DND-41 (cell line): ENCODE results near the gene WWTR1.

Source experiments
- ATAC-seq: fragments of 200-7000 bp; cut with Tn5 transposase; 3 replicates; pipeline ENCODE4 v1.9.1; 2021; ENCODE audit warnings: low read depth; ENCODE audit not compliant: insufficient read depth
- DNase-seq: peaks from one replicate; pipeline ENCODE4 v3.0.0-alpha.2; 2020
- H2AFZ ChIP-seq: 2 replicates; pipeline ENCODE4 v1.6.0; 2012; ENCODE audit warnings: low read depth, low read length
- H3K27ac ChIP-seq: 2 replicates; pipeline ENCODE4 v1.5.1; 2012; ENCODE audit warnings: low read length, inconsistent platforms
- H3K27me3 ChIP-seq: fragments of 200-600 bp; sonication (generic); 2 replicates; pipeline ENCODE4 v1.6.0; 2012; ENCODE audit warnings: low read length, mild to moderate bottlenecking, inconsistent platforms; ENCODE audit not compliant: insufficient read depth, poor library complexity
- H3K36me3 ChIP-seq: 2 replicates; pipeline ENCODE4 v1.5.1; 2012; ENCODE audit warnings: low read length, inconsistent platforms; ENCODE audit not compliant: insufficient read depth
- H3K4me1 ChIP-seq: 2 replicates; pipeline ENCODE4 v1.5.1; 2012; ENCODE audit warnings: mild to moderate bottlenecking, low read length; ENCODE audit not compliant: insufficient read depth
- H3K4me2 ChIP-seq: 2 replicates; pipeline ENCODE4 v1.6.0; 2012; ENCODE audit warnings: mild to moderate bottlenecking, moderate library complexity, low read length, inconsistent platforms; ENCODE audit not compliant: insufficient read depth
- H3K4me3 ChIP-seq, 2 experiments: fragments of 200-600 bp in 1 of 2; shearing (Covaris generic) in 1 of 2; 2 replicates each; pipeline ENCODE4 v1.5.1; 2012 to 2016; ENCODE audit warnings: inconsistent platforms in 2 of 2, low read length in 2 of 2, mild to moderate bottlenecking in 2 of 2, low read depth in 1 of 2, moderate library complexity in 1 of 2
- H3K79me2 ChIP-seq: 2 replicates; pipeline ENCODE4 v1.6.0; 2012; ENCODE audit warnings: low read length, inconsistent platforms; ENCODE audit not compliant: insufficient read depth
- H3K9ac ChIP-seq: 2 replicates; pipeline ENCODE4 v1.6.0; 2012; ENCODE audit warnings: low read depth, mild to moderate bottlenecking, inconsistent platforms, low read length, moderate library complexity
- H3K9me3 ChIP-seq: 2 replicates; pipeline ENCODE4 v1.5.1; 2012; ENCODE audit warnings: low read length, moderate library complexity, mild to moderate bottlenecking, inconsistent platforms; ENCODE audit not compliant: insufficient read depth, severe bottlenecking
- H4K20me1 ChIP-seq: 2 replicates; pipeline ENCODE4 v1.6.0; 2012; ENCODE audit warnings: low read length; ENCODE audit not compliant: insufficient read depth
- EZH2 ChIP-seq: IDR thresholded peaks from 3 replicates; pipeline ENCODE4 v1.6.1; 2012; ENCODE audit warnings: borderline replicate concordance, low read depth, mild to moderate bottlenecking, moderate library complexity, low read length, inconsistent platforms; ENCODE audit not compliant: severe bottlenecking
- TF ChIP-seq, protein P1 (sequence below): IDR thresholded peaks from 2 replicates; pipeline ENCODE4 v1.5.1; 2012; ENCODE audit warnings: borderline replicate concordance, low read length, moderate library complexity, mild to moderate bottlenecking; ENCODE audit not compliant: poor library complexity, severe bottlenecking; ENCODE audit errors: extremely low read depth

WWTR1 gene

DNA sequence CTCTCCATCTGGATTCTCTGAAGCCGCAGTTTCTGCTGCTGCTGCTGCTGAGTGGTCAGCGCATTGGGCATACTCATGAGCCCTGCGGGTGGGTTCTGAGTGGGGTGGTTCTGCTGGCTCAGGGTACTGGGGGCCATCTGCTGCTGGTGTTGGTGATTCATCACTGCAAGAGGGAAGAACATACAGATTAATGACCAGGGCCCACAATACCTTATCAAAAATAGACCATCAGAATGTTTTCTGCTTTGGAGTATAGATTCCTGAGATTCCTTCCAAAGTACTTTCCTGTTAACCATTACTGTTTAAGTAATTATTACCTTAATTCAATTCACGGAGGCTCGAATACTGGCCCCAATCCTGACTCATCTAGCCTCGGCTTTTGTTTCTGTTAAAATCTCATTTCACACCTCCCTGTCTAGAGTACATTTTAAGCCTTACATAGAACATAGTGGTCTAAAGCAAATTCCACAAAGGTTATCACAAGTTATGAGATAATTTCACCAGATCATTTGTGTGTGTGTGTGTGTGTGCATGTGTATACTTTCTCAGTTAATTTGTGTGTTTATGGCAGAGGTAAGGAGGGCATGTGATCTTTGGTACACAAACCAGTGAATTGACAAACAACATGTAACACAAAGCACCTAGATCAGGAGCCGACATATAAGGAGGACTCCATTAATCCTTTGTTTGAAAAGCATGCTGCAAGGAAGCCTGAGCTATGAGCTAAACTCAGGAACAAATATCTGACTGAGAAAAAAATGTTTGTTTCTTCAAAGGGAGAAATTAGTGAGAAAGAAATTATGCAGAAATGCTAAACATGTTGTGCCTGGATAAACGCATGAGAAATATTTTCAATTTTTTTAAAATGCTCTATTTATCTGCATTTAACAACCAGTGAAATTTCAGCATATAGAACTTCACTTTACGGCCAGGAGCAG lies 115.2 kb downstream of the WWTR1 start:
- Histone ChIP-seq H3K9ac (no peak overlapping the region), H3K36me3 (no peaks in the 10 kb centered on the region), H3K4me3 (no peak overlapping the region), H3K27ac (no peak overlapping the region), H3K4me2 (no peak overlapping the region), H3K79me2 (no peaks in the 10 kb centered on the region), H2AFZ (no peak overlapping the region), H3K27me3 (no peaks in the 10 kb centered on the region), H3K9me3 (no peaks in the 10 kb centered on the region), H4K20me1 (no peaks in the 10 kb centered on the region), H3K4me1 (no peaks in the 10 kb centered on the region)
- no peak for TF ChIP-seq EZH2
- TF ChIP-seq, protein P1, sequence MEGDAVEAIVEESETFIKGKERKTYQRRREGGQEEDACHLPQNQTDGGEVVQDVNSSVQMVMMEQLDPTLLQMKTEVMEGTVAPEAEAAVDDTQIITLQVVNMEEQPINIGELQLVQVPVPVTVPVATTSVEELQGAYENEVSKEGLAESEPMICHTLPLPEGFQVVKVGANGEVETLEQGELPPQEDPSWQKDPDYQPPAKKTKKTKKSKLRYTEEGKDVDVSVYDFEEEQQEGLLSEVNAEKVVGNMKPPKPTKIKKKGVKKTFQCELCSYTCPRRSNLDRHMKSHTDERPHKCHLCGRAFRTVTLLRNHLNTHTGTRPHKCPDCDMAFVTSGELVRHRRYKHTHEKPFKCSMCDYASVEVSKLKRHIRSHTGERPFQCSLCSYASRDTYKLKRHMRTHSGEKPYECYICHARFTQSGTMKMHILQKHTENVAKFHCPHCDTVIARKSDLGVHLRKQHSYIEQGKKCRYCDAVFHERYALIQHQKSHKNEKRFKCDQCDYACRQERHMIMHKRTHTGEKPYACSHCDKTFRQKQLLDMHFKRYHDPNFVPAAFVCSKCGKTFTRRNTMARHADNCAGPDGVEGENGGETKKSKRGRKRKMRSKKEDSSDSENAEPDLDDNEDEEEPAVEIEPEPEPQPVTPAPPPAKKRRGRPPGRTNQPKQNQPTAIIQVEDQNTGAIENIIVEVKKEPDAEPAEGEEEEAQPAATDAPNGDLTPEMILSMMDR: no peak
- ATAC-seq: no peak
- DNase-seq: no peak

GRCh38 chr3:149541091-149541491 lies 116.7 kb downstream of the WWTR1 start:
- no peak overlapping the region for H2AFZ ChIP-seq
- no peaks in the 10 kb centered on the region for H3K4me1 ChIP-seq
- TF ChIP-seq EZH2: no peak
- TF ChIP-seq, protein P1: no peak
- H3K9ac ChIP-seq: no peak overlapping the region
- no peak overlapping the region for H3K27ac ChIP-seq
- H3K27me3 ChIP-seq: no peaks in the 10 kb centered on the region
- H3K36me3 ChIP-seq: no peaks in the 10 kb centered on the region
- H4K20me1 ChIP-seq: no peaks in the 10 kb centered on the region
- no peaks in the 10 kb centered on the region for H3K9me3 ChIP-seq
- H3K4me2 ChIP-seq: no peak overlapping the region
- H3K79me2 ChIP-seq: no peaks in the 10 kb centered on the region
- H3K4me3 ChIP-seq: no peak overlapping the region
- DNase-seq: no peak
- ATAC-seq: no peak

DNA sequence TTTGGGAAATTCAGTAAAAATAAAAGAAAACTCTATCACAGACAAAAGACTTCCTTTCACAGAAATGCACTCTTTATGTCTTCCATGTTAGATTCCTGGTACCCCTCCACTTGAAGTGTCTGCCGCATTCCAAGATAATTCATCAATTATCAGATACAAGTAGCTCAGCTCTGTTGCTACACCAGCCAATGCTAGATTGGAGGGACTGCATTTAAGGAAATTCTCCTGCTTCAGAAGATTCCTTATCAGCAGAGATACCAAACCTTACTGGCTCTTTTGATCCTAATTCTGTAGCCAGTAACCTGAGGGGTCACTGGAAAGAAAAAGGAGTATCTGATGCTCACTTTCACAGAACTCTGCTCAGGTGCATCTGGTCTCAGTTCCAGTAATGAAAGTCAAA lies 119.5 kb downstream of the WWTR1 start:
- Histone ChIP-seq H3K9ac (no peak overlapping the region), H3K27ac (no peak overlapping the region), H3K4me3 (no peak overlapping the region), H2AFZ (no peak overlapping the region), H3K4me2 (no peak overlapping the region), H3K27me3 (peaks cover 9% of the 10 kb centered on the region), H4K20me1 (no peaks in the 10 kb centered on the region), H3K4me1 (no peaks in the 10 kb centered on the region), H3K36me3 (no peaks in the 10 kb centered on the region), H3K79me2 (no peaks in the 10 kb centered on the region), H3K9me3 (no peaks in the 10 kb centered on the region)
- ATAC-seq (no peak), DNase-seq (no peak)
- TF ChIP-seq, protein P1: no peak
- no peak for TF ChIP-seq EZH2

DNA sequence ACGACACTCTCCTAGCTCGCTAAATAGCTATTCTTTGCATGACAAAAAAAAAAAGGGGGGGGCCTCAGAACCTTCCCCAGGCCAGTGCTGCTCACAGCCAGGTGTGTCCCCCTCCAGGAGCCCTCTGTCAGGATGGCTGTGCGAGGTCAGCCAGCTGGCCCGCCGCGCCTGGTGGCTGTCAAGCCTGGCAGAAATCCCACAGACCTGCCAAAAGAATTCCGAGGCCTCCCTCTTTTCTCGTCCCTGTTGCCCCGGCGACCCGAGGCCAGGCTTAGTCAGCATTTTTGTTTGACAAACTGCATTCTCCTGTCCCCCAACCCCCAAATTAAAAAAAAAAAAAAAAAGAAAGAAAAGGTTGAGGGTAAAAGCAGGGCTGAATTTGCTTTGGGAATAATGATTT lies 121.4 kb downstream of the WWTR1 start:
- Histone ChIP-seq H3K27ac (no peak overlapping the region), H3K36me3 (no peaks in the 10 kb centered on the region), H3K4me1 (no peaks in the 10 kb centered on the region), H3K27me3 (peaks cover 19% of the 10 kb centered on the region), H3K9me3 (no peaks in the 10 kb centered on the region), H3K4me3 (no peak overlapping the region), H3K79me2 (no peaks in the 10 kb centered on the region), H3K9ac (no peak overlapping the region), H4K20me1 (no peaks in the 10 kb centered on the region), H3K4me2 (no peak overlapping the region), H2AFZ (no peak overlapping the region)
- TF ChIP-seq, protein P1: no peak
- no peak for TF ChIP-seq EZH2
- DNase-seq (no peak), ATAC-seq (no peak)
